CD4-positive, alpha-beta T cell treated with Interleukin-4 for 4 hours (primary cell): Measurements from ENCODE around the gene MVP.
"Not testable (repeated sequence)": the region's sequence is repeated elsewhere in the genome, so short reads cannot be mapped to it uniquely, and the experiment has no call there.

Source experiments
- DNase-seq: peaks from one replicate; pipeline ENCODE4 v3.0.0-alpha.2; 2020

MVP gene

DNA sequence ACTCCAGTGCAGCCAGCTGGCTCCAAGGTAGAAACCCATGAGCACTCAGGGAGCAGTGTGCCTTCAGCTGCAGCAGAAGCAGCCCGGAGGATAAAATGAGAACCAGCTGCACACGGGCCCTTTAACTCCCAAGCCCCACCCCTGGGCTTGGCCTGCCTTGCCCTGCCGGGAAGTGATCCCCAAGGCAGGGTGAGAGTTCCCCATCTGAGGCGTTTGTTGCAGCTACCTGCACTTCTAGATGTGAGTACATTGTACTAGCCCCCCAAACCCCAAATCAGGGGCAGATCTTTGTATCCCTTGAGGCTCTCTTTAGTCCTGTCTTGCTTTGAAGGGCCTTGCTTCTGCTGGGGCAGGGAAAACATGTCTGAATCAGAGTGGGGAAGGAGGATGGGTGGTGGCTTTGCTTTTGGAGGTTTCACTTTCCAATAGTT is at the start of gene MVP:
Gene MVP, plus strand, starts transcription at position 192 of the 431 bp plus-strand sequence. CDS start 10,088 bp downstream, outside the sequence.
- DNase-seq: peak; percentile 54

DNA sequence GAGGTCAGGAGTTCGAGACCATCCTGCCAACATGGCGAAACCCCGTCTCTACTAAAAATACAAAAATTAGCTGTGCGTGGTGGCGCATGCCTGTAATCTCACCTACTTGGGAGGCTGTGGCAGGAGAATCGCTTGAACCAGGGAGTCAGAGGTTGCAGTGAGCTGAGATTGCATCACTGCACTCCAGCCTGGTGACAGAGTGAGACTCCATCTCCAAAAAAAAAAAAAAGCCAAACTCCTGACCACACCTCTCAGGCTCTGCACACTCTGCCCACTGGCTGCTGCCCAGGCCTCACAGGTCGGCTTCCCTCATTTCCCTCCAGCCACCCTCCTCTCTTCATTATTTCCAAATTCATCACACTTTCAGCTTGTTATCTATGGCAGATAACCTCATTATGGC is 47.9 kb upstream of the MVP start:
- not testable (repeated sequence) for DNase-seq

DNA sequence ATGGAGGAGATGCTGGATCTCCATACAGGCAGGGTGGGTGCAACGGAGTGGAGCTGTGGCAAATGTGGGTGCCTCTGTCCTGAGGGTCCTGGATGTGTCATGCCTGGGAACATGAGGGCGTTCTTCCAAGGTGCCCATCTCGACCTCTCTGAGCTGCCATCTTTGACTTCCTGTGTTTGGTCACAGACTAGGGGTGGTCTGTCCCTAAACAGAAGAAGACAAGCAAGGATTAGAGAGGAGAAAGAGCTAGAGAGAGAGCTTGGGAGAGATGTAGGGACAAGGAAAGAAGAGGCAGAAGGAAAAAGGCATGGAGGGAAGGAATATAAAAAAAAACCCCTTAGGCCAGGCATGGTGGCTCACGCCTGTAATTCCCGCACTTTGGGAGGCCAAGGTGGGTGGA is 45.5 kb upstream of the MVP start:
- no peak for DNase-seq

DNA sequence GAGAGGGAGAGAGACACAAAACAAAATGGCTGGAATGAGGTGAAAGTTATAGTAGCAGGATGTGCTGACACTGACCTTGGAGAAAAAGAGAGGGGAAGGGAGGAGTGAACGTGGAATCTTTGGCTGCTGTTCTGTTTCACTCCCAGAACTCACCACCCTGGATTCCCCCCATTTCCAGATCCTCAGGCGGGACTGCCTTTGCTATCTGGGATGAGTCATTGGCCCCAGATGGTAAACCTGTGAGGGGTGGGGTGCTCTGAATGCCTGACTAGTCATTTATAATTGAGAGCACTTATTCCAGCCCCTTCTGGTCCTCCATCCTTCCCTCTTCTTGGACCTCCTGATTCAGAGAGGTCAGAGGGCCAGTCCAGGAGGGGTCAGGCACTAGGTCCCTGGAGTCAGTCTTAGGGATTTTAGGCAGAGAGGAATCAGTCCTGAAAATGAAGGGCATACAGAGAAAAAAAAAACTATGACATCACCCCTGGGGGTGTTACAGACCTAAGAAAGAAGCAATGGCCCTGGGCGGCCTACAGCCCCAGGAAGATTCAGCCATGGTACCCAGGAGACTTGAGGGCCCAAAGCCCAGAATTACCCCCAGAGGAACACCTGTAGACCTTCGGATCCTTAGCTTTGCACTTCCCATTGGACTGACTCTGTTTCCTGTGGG is 44.4 kb upstream of the MVP start:
- no peak for DNase-seq

- DNase-seq: no peak
These were observed 42.5 kb upstream of the MVP start, which contains the start of gene ZG16 for GRCh38 chr16:29777576-29778350. ZG16 (plus strand) TSS chr16:29778256; CDS start chr16:29779267, 1,011 bp downstream.

DNA sequence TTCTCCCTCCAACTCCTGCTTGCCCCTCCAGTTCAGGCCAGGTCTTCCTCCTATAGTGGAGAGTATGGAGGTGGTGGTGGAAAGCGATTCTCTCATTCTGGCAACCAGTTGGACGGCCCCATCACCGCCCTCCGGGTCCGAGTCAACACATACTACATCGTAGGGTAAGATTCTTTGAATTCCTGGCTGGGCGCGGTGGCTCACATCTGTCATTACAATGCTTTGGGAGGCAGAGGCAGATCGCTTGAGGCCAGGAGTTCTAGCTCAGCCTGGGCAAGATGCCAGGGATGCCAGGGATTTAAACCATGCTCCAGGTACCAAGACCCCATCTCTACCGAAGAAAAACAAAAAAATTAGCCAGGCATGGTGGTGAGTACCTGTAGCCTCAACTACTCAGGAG is 40.8 kb upstream of the MVP start:
- DNase-seq: no peak

- DNase-seq: not testable (repeated sequence)
These were observed 36.9 kb upstream of the MVP start for GRCh38 chr16:29783094-29783953.

DNA sequence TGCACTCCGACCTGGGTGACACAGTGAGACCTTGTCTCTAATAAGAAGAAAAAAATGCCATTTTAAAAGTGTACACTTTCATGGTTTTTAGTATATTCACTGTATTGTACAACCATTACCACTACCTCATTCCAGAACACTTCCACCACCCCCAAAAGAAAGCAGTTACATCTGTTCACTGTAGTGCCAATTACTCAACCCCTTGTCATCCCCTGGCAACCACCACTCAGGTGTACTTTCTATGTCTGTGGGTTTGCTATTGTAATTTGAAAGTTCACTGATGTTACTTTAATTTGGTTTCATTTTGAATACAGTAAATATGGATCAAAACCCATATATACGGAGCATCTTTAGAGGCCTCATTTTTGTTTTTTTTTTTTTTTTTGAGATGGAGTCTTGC is 36.1 kb upstream of the MVP start:
- DNase-seq: peak; percentile 45

DNA sequence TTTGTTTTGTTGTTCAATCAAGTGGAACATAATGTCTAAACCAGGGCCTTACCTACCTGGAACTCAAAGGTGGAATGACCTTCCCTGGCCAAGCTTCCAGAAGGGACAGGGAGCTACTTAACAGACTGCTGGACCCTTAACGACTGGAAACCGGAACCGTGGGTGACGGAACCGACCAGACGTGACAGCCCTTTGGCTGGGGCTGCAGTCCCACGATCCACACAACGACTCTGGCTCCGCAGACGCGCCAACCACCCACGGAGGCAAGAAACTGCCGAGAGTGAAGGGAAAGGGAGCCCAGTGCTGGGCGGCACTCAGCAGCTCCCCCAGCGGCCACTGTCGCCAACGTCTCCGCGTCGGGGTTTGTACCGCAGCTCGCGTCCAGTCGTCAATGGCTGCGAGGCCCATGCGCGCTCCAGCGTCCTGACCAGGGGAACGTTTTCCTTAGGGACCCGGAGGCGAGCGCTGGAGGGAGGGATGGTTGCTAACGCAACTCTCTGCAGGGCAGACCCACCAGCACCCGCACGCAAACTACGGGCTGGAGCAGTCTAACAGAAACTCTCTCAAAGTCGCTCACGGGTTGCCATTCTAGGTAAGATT is 35.3 kb upstream of the MVP start:
- peak; percentile 70 for DNase-seq

- not testable (repeated sequence) for DNase-seq
These were observed 33.1 kb upstream of the MVP start for GRCh38 chr16:29787155-29787554.

GRCh38 chr16:29789775-29790182 is 30.5 kb upstream of the MVP start:
- DNase-seq: no peak

- peak; percentile 100 for DNase-seq
These were observed 29.9 kb upstream of the MVP start, which contains the start of gene KIF22 for GRCh38 chr16:29790183-29790948. KIF22 (plus strand) TSS chr16:29790751; CDS start chr16:29790760, 9 bp downstream.

DNA sequence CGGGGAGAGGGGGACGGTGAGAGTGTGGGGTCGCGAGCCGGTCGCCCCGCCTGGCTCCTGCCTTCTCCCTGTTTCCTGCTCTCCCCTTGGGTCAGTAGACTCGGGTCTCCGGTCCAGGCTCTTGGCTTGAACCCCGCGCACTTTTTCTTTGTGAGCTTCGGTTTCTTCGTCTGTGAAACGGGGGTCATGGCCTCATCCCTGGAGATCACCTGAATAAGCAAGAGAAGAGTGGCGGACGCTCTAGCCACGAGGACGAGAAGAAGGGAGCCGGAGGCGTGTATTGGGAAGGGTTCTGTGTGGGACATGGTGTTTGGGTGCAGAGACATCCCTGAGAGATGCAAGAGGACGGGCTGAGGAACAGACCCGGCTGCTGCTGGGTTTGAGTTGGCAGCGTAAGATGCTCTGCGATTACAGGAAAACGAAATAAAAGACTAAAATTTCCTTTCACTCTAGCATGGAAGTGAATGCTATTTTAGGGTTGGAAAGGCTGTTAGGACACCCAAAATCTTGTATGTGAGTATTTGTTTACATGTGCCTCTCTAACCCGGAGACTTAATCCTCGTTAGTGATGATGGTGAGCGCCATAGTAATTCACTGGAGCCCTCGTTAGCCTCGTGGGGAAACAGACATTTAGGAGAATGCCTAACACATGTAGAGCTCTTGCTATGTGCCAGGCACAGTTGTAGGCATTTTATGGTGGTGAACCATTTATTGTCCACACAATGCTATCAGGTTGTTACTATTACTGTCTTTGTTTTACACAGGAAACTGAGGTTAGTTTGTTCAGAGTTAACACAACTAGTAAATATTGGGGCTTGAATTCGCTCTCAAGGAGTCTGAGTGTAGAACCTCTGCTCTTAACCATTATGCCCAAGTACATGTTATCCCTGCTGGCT is 29.1 kb upstream of the MVP start:
- DNase-seq: peak; percentile 43

- DNase-seq: peak; percentile 45
These were observed 28.1 kb upstream of the MVP start for GRCh38 chr16:29791845-29792807.

GRCh38 chr16:29793153-29793552 is 27.1 kb upstream of the MVP start:
- not testable (repeated sequence) for DNase-seq

DNA sequence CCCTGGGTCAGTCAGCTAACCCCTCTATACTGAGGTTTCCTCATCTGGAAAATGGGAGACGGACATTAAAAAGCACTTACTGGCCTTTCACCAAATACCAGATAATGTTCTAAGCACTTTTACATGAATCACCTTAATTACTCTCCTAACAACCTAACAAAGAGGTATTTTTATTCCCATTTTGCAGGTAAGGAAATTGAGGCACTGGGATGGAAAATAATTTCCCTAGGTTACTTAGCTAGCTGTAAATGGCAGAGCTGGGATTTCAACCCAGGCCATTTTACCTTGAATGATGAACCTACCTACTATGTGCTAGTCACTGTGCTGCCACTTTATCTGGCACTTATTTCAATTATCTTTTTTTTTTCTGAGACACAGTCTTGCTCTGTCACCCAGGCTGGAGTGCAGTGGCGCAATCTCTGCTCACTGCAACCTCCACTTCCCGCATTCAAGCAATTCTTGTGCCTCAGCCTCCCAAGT is 26.0 kb upstream of the MVP start:
- DNase-seq: no peak

- no peak for DNase-seq
These were observed 17.8 kb upstream of the MVP start for GRCh38 chr16:29802416-29802935.

GRCh38 chr16:29804020-29804419 is 16.2 kb upstream of the MVP start:
- DNase-seq: no peak
